Measurements from ENCODE around the gene IL25.
"Not testable (repeated sequence)": the region's sequence is repeated elsewhere in the genome, so short reads cannot be mapped to it uniquely, and the experiment has no call there.

GRCh38 chr14:23389871-23390270, 17.3 kb downstream of the IL25 start:
- TF ChIP-seq CTCF (IDR thresholded peaks at IDR 0.05); POLR2AphosphoS5 (IDR thresholded peaks at IDR 0.05); EP300 (IDR thresholded peaks at IDR 0.05); POLR2A (IDR thresholded peaks at IDR 0.05; ENCODE audit: low read depth): not testable (repeated sequence)

All from esophagus muscularis mucosa (tissue), 4 donors.